ENCODE measurements around the gene RIC8B.
"Not testable (repeated sequence)": the region's sequence is repeated elsewhere in the genome, so short reads cannot be mapped to it uniquely, and the experiment has no call there.

The RIC8B gene

DNA sequence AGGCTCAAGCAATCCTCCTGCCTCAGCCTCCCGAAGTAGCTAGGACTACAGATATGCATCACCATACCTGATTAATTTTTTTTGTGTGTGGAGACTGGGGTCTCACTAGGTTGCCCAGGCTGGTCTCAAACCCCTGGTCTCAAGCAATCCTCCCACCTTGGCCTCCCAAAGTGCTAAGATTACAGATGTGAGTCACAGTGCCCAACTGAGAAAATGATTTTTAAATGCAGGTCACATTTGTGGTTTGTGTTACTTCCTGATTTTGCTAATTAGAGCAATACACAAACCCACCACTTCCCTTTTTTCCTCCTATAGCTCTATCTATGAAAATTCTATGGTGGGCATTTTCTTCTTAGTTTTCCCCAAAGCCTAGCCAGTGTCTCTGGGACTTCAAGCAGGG is 135.7 kb downstream of the RIC8B start:
- no peak for DNase-seq

- no peak for DNase-seq
These were observed 137.1 kb downstream of the RIC8B start for GRCh38 chr12:106911581-106911980.

- DNase-seq: no peak
These were observed 139.0 kb downstream of the RIC8B start for GRCh38 chr12:106913456-106913855.

- no peak for DNase-seq
These were observed 140.5 kb downstream of the RIC8B start for GRCh38 chr12:106914796-106915634.

GRCh38 chr12:106915635-106916026 is 141.1 kb downstream of the RIC8B start:
- no peak for DNase-seq

GRCh38 chr12:106917503-106917902 is 143.0 kb downstream of the RIC8B start:
- no peak for DNase-seq

DNA sequence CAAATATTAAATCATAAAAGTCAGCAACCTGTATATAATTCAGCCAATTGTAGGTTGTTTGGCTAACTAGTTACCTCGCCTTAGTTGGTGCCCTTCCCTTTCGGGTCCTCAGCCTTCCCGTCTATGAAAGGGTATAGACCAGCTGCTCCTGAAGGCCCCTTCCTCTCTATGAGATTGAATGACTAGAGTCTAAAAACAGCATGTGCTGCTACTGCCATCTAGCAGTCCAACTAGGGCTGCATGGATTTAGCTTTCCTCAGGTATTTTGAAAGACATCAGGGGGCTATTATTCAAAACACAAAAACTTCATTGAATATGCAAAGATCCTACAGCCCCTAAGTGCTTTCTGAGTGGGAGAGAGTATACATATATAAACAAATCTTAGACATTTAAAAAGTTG is 144.3 kb downstream of the RIC8B start:
- peak; percentile 53 for DNase-seq

DNA sequence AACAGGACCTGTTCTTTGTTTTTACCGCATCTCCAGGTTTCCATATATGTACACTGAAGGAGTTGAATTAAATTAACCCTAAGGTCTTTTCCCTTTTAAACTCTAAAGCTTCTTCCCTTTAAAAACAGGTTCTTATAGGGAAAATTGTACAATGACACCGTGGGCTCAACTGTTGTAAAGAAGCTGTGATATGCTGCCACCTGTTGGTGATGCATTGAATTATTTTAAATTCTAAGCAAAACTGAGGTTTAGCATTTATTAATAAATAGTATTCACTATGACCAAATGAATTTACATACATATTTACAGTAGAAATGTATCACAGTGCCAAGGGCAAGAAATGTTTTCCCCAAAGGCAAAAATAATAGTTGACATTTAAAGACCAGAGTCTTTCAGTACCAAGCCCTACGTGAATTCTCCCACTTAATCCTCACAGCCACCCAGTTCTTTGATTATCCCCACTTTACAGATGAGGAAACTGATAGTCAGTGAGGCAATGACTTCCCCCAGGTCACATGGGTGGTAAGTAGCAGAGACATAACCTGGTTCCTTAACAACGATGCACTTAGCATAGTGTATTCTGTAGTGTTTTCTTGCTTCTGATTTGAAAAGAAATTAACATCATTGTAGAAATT is 145.5 kb downstream of the RIC8B start:
- peak; percentile 49 for DNase-seq

DNA sequence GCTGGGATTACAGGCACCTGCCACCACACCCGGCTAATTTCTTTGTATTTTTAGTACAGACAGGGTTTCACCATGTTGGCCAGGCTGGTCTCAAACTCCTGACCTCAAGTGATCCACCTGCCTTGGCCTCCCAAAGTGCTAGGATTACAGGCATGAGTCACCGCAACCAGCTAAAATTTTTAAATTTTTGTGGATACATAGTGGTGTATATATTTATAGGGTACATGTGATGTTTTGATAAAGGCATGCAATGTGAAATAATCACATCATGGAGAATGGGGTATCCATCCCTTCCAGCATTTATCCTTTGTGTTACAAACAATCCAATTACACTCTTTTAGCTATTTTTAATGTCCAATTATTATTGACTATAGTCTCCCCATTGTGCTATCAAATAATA is 147.5 kb downstream of the RIC8B start:
- not testable (repeated sequence) for DNase-seq

- not testable (repeated sequence) for DNase-seq
These were observed 149.1 kb downstream of the RIC8B start for GRCh38 chr12:106923594-106923993.

GRCh38 chr12:106924268-106924861 is 149.9 kb downstream of the RIC8B start:
- no peak for DNase-seq

- DNase-seq: no peak
These were observed 152.2 kb downstream of the RIC8B start for GRCh38 chr12:106926657-106927056.

DNA sequence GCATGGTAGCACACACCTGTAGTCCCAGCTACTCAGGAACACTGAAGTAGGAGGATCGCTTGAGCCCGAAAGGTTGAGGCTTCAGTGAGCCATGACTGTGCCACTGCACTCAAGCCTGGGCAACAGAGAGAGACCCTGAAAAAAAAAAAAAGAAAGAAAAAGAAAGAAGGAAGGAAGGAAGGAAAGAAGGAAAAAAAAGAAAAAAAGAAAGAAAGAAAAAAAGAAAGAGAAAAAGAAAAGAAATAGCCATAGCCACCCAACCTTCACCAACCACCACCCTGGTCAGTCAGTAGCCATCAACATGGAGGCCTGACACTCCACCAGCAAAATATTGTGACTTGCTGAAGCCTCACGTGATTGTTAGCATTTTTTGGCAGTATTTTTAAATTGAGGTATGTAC is 159.8 kb downstream of the RIC8B start:
- DNase-seq: no peak

Measured in NCI-H774 (cell line).